WERI-Rb-1 (cell line): ENCODE results near the gene NPDC1.

Source experiments
- DNase-seq: peaks from one replicate; pipeline ENCODE4 v3.0.0-alpha.2; 2020
- H3K27ac ChIP-seq: fragments of 250-450 bp; sonication (Bioruptor Pico); 2 replicates; pipeline ENCODE4 v1.5.1; 2020; ENCODE audit warnings: mild to moderate bottlenecking, moderate library complexity
- H3K27me3 ChIP-seq: fragments of 250-450 bp; sonication (Bioruptor Pico); 2 replicates; pipeline ENCODE4 v1.5.1; 2021; ENCODE audit warnings: mild to moderate bottlenecking, low read depth, moderate library complexity; ENCODE audit not compliant: insufficient read depth, severe bottlenecking
- H3K36me3 ChIP-seq: fragments of 250-450 bp; sonication (Bioruptor Pico); 2 replicates; pipeline ENCODE4 v1.5.1; 2020; ENCODE audit warnings: mild to moderate bottlenecking, moderate library complexity
- H3K4me3 ChIP-seq: 2 replicates; pipeline ENCODE4 v1.5.1; 2011; ENCODE audit warnings: low read depth, mild to moderate bottlenecking, control low read depth, low read length
- H3K9me3 ChIP-seq: fragments of 250-450 bp; sonication (Bioruptor Pico); 2 replicates; pipeline ENCODE4 v1.5.1; 2021; ENCODE audit warnings: mild to moderate bottlenecking, moderate library complexity; ENCODE audit not compliant: severe bottlenecking
- TF ChIP-seq, protein P1 (sequence below): IDR thresholded peaks from 2 replicates; pipeline ENCODE4 v1.5.1; 2011; ENCODE audit warnings: low read depth, mild to moderate bottlenecking, control low read depth, inconsistent platforms, low read length

Gene NPDC1

DNA sequence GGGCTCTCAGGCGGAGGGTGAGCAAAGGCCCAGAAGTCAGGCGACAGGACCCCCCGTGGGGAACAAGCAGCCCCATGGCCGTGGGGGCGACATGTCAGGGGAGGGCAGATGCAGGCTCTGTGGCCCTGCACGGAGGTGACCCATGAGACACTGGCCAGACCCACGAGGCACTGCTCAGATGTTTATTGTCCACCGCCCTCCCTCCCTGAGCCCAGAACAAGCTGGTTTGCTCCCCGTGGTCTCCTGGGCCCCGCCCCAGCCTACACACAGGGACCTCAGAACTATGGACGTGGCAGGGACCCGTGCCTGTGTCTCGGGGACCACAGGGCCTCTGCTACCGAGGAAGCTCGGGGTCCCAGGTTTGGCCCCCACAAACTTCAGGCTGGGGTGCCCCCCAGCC lies 16.0 kb downstream of the NPDC1 start:
- TF ChIP-seq, protein P1, sequence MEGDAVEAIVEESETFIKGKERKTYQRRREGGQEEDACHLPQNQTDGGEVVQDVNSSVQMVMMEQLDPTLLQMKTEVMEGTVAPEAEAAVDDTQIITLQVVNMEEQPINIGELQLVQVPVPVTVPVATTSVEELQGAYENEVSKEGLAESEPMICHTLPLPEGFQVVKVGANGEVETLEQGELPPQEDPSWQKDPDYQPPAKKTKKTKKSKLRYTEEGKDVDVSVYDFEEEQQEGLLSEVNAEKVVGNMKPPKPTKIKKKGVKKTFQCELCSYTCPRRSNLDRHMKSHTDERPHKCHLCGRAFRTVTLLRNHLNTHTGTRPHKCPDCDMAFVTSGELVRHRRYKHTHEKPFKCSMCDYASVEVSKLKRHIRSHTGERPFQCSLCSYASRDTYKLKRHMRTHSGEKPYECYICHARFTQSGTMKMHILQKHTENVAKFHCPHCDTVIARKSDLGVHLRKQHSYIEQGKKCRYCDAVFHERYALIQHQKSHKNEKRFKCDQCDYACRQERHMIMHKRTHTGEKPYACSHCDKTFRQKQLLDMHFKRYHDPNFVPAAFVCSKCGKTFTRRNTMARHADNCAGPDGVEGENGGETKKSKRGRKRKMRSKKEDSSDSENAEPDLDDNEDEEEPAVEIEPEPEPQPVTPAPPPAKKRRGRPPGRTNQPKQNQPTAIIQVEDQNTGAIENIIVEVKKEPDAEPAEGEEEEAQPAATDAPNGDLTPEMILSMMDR: no peak
- Histone ChIP-seq H3K36me3 (no peaks in the 10 kb centered on the region), H3K27me3 (no peaks in the 10 kb centered on the region), H3K9me3 (no peaks in the 10 kb centered on the region), H3K4me3 (no peak overlapping the region), H3K27ac (no peak overlapping the region)
- no peak for DNase-seq

DNA sequence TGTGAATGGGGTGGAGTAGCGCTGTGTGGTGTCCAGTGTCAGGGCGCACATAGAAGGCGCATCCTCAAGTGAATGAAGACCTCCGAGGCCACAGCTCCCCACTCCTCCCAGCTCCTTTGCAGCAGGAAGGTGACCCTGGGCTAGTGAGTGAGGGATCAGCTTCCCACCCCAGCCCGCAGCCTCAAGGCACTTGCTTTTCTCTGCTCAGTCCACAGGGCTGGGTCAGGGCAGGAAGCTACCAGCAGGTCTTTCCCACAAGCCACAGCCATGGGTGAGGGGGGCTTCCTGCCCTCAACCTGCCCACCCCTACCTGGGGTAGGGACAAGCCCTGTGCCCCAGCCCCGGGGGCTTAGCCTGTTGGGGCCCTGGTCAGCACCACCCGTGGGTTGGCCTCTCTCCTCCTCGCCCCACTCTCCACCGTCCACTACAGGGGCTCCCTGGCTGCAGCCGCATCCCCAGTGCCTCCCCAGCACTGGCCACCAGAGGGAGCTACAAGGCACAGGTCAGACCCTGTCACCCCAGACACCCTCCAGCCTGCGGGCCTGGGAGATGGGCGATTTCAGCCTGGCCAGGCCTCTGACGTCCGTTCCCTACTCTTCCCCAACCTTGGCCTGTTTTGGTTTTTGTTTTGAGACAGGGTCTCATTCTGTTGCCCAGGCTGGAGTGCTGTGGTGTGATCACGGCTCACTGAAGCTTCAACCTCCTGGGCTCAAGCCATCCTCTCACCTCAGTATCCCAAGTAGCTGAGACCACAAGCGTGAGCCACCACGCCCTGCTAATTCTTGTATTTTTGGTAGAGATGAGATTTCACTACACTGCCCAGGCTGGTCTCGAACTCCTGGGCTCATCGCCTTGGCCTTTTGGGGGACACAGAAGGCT lies 16.7 kb downstream of the NPDC1 start:
- Histone ChIP-seq H3K27ac (no peak overlapping the region), H3K9me3 (no peaks in the 10 kb centered on the region), H3K36me3 (no peaks in the 10 kb centered on the region), H3K27me3 (no peaks in the 10 kb centered on the region), H3K4me3 (no peak overlapping the region)
- DNase-seq: peak; percentile 89
- TF ChIP-seq, protein P1: peak; percentile 95

DNA sequence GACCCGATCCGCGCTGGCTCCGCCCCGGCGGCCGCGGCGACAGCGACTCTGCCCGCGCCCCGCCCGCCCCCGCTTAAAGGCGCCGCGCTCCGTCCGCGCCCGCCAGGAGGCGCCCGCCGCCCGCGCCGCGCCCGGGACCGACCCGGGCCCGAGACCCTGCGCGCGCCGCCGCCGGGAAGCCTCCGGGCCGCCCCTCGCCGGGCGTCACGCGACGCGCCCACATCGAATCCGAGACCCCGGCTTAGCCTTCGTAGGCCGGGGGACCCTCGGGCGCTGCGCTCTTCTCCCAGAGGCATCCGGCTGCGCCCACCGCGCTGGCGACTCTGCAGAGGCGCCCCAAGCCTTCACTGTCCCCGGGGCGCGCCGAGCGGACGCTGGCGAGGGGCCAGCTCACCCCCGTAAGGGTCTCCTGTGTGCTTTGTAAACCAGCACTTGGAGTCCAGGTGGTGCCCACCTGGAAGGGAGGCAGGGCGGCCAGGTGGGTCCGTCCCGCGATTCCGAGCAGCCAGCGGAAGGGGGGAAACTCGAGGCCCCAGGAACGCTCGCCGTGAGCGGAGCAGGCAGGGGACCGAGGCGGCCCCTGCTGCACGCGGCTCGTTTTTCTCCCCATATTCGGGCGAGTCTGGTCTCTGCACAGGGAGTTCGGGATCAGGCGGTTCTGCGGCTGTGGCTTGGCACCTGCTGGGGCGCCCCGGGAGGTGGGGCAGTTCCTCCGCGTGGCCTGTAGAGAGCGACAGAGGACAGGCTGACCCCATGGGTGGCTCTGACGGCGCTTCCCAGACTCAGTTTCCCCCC lies 17.5 kb downstream of the NPDC1 start:
- TF ChIP-seq, protein P1: peak; percentile 81
- Histone ChIP-seq H3K36me3 (no peaks in the 10 kb centered on the region), H3K27me3 (no peaks in the 10 kb centered on the region), H3K27ac (peak overlapping the region; percentile 64), H3K4me3 (peak overlapping the region; percentile 51), H3K9me3 (no peaks in the 10 kb centered on the region)
- peak; percentile 67 for DNase-seq

DNA sequence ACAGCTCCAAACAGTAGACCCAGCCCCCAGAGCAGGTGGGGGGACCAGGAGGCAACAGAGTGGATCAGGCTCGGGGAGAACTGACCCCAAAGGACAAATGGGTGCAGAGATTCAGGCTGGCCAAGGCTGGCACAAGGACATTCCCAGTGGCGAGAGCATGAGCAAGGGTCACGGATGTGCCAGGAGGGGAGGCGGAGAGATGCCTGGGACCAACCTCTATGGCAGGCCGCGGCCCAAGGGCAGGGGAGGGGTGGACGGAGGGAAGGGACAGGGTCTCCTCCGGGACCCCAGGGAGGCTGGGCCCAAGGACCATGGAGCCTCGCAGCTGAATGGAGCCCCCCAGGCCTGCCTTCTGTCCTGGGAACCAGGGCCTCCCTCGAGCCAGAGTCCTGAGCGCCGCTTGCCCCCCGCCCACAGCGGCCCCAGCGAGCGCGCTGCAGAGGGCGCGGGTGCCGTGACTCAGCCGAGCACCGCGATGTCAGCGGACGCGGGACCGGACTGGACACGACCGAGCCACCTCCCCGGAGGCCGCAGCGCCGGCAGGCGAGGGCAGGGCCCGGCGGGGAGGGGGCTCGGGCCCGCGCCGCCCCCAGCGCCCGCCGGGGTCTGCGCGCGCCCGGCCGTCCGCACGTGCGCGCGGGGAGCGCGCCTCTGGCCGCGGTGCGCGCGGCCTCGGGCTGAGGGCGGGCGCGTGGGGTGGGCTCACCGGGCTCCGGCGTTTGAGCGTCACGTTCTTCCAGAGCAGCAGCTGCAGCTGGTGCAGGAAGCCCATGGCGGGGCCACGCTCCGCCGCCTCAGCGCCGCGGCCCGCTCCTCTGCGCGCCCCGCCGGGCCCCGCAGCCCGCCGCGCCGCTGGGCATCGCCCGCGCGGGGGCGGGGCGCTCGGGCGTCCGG lies 18.4 kb downstream of the NPDC1 start, which contains the start of gene ABCA2:
TSS of gene ABCA2 (minus strand) at position 869 of the 894 bp plus-strand sequence. CDS start at position 772, 97 bp downstream.
- TF ChIP-seq, protein P1: no peak
- Histone ChIP-seq H3K4me3 (peak within 1 kb of the TSS; percentile 51), H3K9me3 (no peaks in the 10 kb centered on the region), H3K36me3 (no peaks in the 10 kb centered on the region), H3K27ac (peak within 1 kb of the TSS; percentile 64), H3K27me3 (no peaks in the 10 kb centered on the region)
- DNase-seq: peak; percentile 30

DNA sequence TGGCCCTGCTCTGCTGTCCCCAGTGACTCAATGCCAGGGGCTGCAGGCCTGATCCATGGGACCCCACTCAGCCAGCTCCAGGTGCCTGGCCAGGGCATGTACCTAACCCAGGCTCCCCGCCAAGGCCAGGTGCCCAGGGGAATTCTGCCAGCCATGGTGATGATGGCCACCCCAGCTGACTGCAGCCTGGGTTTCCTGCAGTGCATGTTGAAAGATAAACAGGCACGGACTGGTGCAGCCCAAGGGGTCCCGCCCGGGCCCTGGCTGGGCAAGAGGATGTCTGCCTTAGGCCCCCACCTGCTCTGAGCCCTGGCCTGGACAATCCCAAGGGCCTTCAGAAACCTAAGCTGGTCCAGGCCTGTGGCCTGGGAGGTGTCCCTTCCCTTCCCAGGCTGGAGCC lies 19.1 kb downstream of the NPDC1 start:
- Histone ChIP-seq H3K27ac (no peak overlapping the region), H3K36me3 (no peaks in the 10 kb centered on the region), H3K9me3 (no peaks in the 10 kb centered on the region), H3K27me3 (no peaks in the 10 kb centered on the region), H3K4me3 (no peak overlapping the region)
- TF ChIP-seq, protein P1: no peak
- no peak for DNase-seq
